ENCODE results near the gene SEC14L1. TPM values are rescaled to one million over a fixed set of nuclear protein-coding genes. Genes with fewer than 3 reads are reported as not detected.

Gene SEC14L1
- total RNA-seq, 4 donors from 2014 or later: 38.4 to 86.1 (median 40.1) TPM

- TF ChIP-seq POLR2A (IDR thresholded peaks at IDR 0.05) (no peak), POLR2AphosphoS5 (IDR thresholded peaks at IDR 0.05) (no peak), EP300 (IDR thresholded peaks at IDR 0.05) (no peak), CTCF (IDR thresholded peaks at IDR 0.05) (no peak)
- Histone ChIP-seq H3K4me3 (peak overlapping the region in 1 of 2 donors; percentile 6), H3K9me3 (no peaks in the 10 kb centered on the region), H3K27ac (peak overlapping the region in 3 of 4 donors; percentile 60 to 98 (median 69)), H3K4me1 (peaks cover 4 to 92% (median 20%) of the 10 kb centered on the region in 3 donors), H3K36me3 (peaks cover 0 to 63% of the 10 kb centered on the region in 2 donors), H3K27me3 (no peaks in the 10 kb centered on the region)
- WGBS, 2 donors (ENCODE audit: low coverage in 1 of 2): 71 to 93% methylated on average over 16 of the region's 17 CpGs
- no peak for ATAC-seq
Measured at GRCh38 chr17:77146882-77147281, 6.1 kb downstream of the SEC14L1 start.

GRCh38 chr17:77147357-77147801 lies 6.6 kb downstream of the SEC14L1 start:
- Histone ChIP-seq H3K27ac (peak overlapping the region in 3 of 4 donors; percentile 60 to 98 (median 69)), H3K4me3 (peak overlapping the region in 1 of 2 donors; percentile 6), H3K36me3 (peaks cover 0 to 63% of the 10 kb centered on the region in 2 donors), H3K4me1 (peaks cover 4 to 92% (median 18%) of the 10 kb centered on the region in 3 donors), H3K9me3 (no peaks in the 10 kb centered on the region), H3K27me3 (no peaks in the 10 kb centered on the region)
- WGBS, 2 donors (ENCODE audit: low coverage in 1 of 2): 83 to 94% methylated on average over 3 to 8 of the region's 8 CpGs
- no peak for ATAC-seq
- TF ChIP-seq EP300 (IDR thresholded peaks at IDR 0.05): no peak
- TF ChIP-seq CTCF (IDR thresholded peaks at IDR 0.05): no peak
- TF ChIP-seq POLR2A (IDR thresholded peaks at IDR 0.05): no peak
- TF ChIP-seq POLR2AphosphoS5 (IDR thresholded peaks at IDR 0.05): no peak

GRCh38 chr17:77148077-77148939 lies 7.5 kb downstream of the SEC14L1 start:
- TF ChIP-seq POLR2A (IDR thresholded peaks at IDR 0.05) (no peak), POLR2AphosphoS5 (IDR thresholded peaks at IDR 0.05) (no peak), EP300 (IDR thresholded peaks at IDR 0.05) (no peak), CTCF (IDR thresholded peaks at IDR 0.05) (no peak)
- WGBS, 2 donors (ENCODE audit: low coverage in 1 of 2): 58 to 68% methylated on average over 13 of the region's 15 CpGs
- Histone ChIP-seq H3K9me3 (no peaks in the 10 kb centered on the region), H3K36me3 (peaks cover 0 to 54% of the 10 kb centered on the region in 2 donors), H3K4me1 (peaks cover 6 to 92% (median 24%) of the 10 kb centered on the region in 3 donors), H3K27ac (peak overlapping the region in 3 of 4 donors; percentile 60 to 98 (median 69)), H3K4me3 (no peak overlapping the region), H3K27me3 (no peaks in the 10 kb centered on the region)
- ATAC-seq: no peak

GRCh38 chr17:77148940-77149510 lies 8.3 kb downstream of the SEC14L1 start:
- H3K4me3 ChIP-seq: no peak overlapping the region
- H3K27ac ChIP-seq: peak overlapping the region in 3 of 4 donors; percentile 60 to 98 (median 69)
- no peaks in the 10 kb centered on the region for H3K9me3 ChIP-seq
- peaks cover 6 to 98% (median 32%) of the 10 kb centered on the region in 3 donors for H3K4me1 ChIP-seq
- TF ChIP-seq POLR2AphosphoS5 (IDR thresholded peaks at IDR 0.05): no peak
- TF ChIP-seq POLR2A (IDR thresholded peaks at IDR 0.05): no peak
- TF ChIP-seq EP300 (IDR thresholded peaks at IDR 0.05): no peak
- TF ChIP-seq CTCF (IDR thresholded peaks at IDR 0.05): no peak
- WGBS, 2 donors (ENCODE audit: low coverage in 1 of 2): 55 to 73% methylated on average over 3 to 10 of the region's 10 CpGs
- H3K36me3 ChIP-seq: peaks cover 0 to 47% of the 10 kb centered on the region in 2 donors
- no peaks in the 10 kb centered on the region for H3K27me3 ChIP-seq
- ATAC-seq: no peak
